Measurements from ENCODE around the gene MAB21L4. TPM values are rescaled to one million over a fixed set of nuclear protein-coding genes. Genes with fewer than 3 reads are reported as not detected.

Gene MAB21L4
- total RNA-seq, 2 donors from 2014 or later = 0.31 TPM; not detected in 1

DNA sequence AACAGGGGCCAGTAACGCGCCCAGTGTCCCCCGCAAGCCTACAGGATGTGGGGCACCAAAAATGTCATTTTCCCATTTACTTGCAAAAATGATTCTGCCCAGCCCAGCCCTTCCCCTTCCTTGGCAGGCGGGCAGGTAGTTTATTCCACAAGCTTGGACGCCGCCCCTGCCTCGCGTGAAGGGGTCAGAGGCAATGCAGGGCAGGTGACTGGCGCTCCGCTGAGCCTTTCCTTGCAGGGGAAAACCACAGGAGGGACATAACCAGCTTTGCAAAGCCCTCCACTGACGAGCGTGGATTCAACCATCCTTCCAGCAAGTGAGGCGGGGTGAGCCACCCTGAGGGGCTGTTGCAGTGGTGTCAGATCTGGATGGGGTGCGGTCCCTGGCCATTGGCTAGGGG is 5.3 kb downstream of the MAB21L4 start:
- Histone ChIP-seq H3K4me1 (no peaks in the 10 kb centered on the region), H3K9me3 (no peaks in the 10 kb centered on the region), H3K27ac (no peak overlapping the region), H3K27me3 (no peaks in the 10 kb centered on the region), H3K36me3 (no peaks in the 10 kb centered on the region), H3K4me3 (no peak overlapping the region)
- TF ChIP-seq, protein P1, sequence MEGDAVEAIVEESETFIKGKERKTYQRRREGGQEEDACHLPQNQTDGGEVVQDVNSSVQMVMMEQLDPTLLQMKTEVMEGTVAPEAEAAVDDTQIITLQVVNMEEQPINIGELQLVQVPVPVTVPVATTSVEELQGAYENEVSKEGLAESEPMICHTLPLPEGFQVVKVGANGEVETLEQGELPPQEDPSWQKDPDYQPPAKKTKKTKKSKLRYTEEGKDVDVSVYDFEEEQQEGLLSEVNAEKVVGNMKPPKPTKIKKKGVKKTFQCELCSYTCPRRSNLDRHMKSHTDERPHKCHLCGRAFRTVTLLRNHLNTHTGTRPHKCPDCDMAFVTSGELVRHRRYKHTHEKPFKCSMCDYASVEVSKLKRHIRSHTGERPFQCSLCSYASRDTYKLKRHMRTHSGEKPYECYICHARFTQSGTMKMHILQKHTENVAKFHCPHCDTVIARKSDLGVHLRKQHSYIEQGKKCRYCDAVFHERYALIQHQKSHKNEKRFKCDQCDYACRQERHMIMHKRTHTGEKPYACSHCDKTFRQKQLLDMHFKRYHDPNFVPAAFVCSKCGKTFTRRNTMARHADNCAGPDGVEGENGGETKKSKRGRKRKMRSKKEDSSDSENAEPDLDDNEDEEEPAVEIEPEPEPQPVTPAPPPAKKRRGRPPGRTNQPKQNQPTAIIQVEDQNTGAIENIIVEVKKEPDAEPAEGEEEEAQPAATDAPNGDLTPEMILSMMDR (IDR thresholded peaks at IDR 0.05) = no peak
- no peak for DNase-seq (ENCODE audit: low spot score)

DNA sequence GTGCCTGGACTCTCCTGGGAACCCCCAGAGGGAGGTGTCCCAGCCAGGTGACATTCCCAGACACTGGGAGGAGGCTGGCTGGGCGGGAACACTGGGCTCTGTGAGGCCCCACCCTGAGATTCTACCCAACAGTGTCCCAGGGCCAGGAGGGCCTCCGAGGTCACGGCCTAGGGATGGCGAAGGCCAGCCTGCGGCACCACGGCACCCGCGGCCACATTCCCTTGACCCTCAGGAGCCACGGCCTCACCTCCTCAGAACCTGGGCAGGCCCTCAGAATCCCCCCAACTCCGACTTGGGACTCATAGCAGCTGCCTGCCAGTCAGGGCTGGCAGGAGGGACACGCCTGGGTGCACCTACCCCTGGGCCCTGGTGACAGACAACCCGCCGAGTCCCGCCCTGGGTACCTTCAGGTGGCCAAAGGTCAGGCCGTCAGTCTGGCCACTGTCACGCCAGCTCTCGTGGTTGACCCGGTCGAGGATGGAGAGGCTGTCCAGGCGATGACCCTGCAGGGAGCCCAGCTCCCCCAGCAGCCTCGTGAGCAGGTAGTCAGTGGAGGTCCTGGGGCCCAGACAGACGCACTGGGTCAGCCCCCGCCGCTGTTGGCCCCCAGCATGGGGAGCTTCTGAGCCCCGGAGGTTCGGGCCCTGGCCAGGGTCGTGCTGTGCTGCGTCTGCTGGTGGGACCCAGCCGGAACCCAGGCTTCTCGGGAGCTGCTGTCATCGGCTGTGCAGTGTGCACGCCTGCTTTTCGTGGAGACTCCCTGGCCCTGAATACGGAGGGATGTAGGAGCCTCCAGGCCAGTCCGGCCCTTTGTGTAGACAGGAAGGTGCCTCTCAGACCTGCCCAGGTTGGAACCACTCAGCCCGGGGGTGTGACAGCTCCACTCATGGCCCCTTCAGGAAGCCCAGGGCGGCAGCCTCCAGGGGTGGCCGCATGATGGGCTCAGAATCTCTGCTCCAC is 6.1 kb downstream of the MAB21L4 start:
- TF ChIP-seq, protein P1 (IDR thresholded peaks at IDR 0.05) = no peak
- Histone ChIP-seq H3K4me3 (no peak overlapping the region), H3K27me3 (no peaks in the 10 kb centered on the region), H3K9me3 (no peaks in the 10 kb centered on the region), H3K4me1 (no peaks in the 10 kb centered on the region), H3K27ac (no peak overlapping the region), H3K36me3 (no peaks in the 10 kb centered on the region)
- no peak for DNase-seq (ENCODE audit: low spot score)

DNA sequence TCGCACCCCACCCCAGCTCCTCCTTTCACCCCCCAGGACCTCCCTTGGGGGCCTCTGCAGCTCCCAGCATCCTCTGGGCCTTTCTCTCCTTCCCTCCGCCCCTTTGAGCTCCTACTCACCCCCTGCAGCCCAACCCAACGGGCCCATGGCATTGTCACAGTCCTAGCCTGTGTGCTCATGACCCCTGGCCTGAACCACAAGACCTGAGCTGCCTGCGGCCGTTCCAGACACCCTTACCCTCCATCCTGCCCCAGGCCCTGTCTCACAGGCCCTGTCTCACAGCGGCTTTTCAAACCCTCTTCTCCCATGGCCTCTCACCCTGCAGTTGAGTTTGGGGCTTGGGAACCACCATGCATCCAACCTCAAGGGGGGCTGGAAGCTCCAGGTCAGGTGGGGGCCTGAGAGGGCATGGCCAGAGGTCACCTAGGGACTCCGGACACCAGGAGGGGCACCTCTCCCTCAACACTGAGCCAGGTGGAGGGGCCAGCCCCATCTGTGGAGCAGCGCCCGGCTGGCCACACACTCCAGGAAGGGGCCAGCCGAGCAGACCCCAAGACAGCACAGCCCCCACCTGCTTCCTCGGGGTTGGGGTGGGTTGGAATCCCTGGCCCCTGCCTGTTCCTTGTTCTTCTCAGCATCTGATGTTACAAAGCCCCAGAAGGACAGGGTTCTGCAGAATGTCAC is 6.9 kb downstream of the MAB21L4 start:
- DNase-seq (ENCODE audit: low spot score) = no peak
- Histone ChIP-seq H3K4me1 (no peaks in the 10 kb centered on the region), H3K27ac (no peak overlapping the region), H3K4me3 (no peak overlapping the region), H3K27me3 (no peaks in the 10 kb centered on the region), H3K9me3 (no peaks in the 10 kb centered on the region), H3K36me3 (no peaks in the 10 kb centered on the region)
- TF ChIP-seq, protein P1 (IDR thresholded peaks at IDR 0.05) = no peak

DNA sequence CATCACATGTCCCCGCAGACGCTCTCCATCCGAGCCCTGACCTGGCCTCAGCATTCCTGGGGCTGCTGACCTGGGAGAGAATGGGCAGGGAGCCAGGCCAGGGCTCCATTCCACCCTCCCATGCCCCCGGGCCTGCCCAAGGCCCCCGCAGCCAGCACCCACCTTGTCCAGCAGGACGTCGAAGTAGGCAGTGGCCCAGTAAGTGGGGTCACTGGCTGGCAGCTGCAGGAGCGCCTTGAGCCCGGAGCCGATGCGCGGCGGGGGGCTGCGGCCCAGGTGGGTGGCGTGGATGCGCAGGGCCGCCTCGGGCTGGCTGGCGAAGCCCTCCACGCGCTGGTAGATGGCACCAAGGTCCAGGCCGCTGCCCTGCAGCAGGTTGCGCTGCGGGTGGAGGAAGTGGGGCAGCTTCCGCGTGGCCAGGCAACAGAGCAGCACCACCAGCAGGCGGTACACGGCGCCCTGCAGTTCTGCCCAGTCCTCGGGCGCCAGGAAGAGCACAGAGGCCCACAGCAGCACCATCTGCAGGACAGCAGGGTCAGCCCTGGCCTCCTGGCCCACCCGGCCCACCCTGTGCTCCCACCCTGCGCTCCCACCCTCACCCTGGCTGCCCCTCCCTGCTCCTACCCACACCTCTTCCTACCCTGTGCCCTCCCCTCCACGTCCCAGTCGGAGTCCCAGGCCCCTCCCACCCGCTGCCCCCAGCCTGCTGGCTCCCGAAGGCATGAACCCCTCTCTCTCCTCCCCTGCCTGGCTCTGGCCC is 7.6 kb downstream of the MAB21L4 start:
- Histone ChIP-seq H3K27me3 (no peaks in the 10 kb centered on the region), H3K4me3 (no peak overlapping the region), H3K27ac (no peak overlapping the region), H3K36me3 (no peaks in the 10 kb centered on the region), H3K4me1 (no peaks in the 10 kb centered on the region), H3K9me3 (no peaks in the 10 kb centered on the region)
- TF ChIP-seq, protein P1 (IDR thresholded peaks at IDR 0.05) = no peak
- DNase-seq (ENCODE audit: low spot score) = no peak

DNA sequence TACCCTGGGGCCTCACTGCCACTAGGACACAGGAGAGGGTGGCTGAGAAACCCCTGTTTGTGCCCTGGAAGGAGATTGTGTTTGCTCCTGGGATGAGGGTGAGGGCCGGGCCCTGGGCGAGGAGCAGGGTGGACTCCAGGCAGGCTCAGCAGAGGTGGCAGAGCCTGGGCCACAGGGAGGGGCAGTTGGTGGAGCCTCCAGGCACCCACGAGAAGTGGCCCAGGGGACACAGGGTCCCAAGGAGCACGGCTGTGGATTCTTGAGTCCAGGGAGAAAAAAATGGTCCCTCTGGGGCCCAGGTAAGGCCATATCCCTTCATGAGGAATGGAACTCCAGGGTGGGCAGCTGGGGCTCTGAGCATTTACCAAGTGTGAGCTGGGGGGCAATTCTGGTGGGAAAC is 8.3 kb downstream of the MAB21L4 start:
- Histone ChIP-seq H3K4me3 (no peak overlapping the region), H3K36me3 (no peaks in the 10 kb centered on the region), H3K9me3 (no peaks in the 10 kb centered on the region), H3K27me3 (no peaks in the 10 kb centered on the region), H3K4me1 (no peaks in the 10 kb centered on the region), H3K27ac (no peak overlapping the region)
- TF ChIP-seq, protein P1 (IDR thresholded peaks at IDR 0.05) = no peak
- no peak for DNase-seq (ENCODE audit: low spot score)

All from right atrium auricular region (tissue), 2 donors.